Epithelial cell of proximal tubule (primary cell): ENCODE data around the gene WASHC2C. TPM values are rescaled to one million over a fixed set of nuclear protein-coding genes. Genes with fewer than 3 reads are reported as not detected.
"Not testable (repeated sequence)": the region's sequence is repeated elsewhere in the genome, so short reads cannot be mapped to it uniquely, and the experiment has no call there.

Experiments used
- DNase-seq: peaks from one replicate; pipeline ENCODE4 v3.0.0-alpha.2; 2011; ENCODE audit warnings: low read depth
- H3K4me3 ChIP-seq: 2 replicates; pipeline ENCODE4 v1.5.1; 2011; ENCODE audit warnings: low read depth, mild to moderate bottlenecking, low read length
- total RNA-seq: library from RNA; depleted of rRNA; stranded (reverse); fragments of >200 nt; gene quantifications from 2 replicates; pipeline ENCODE4 v1.2.3, GENCODE V29; 2015

Gene WASHC2C
- total RNA-seq, 1 donor from 2014 or later: 20.6 TPM

DNA sequence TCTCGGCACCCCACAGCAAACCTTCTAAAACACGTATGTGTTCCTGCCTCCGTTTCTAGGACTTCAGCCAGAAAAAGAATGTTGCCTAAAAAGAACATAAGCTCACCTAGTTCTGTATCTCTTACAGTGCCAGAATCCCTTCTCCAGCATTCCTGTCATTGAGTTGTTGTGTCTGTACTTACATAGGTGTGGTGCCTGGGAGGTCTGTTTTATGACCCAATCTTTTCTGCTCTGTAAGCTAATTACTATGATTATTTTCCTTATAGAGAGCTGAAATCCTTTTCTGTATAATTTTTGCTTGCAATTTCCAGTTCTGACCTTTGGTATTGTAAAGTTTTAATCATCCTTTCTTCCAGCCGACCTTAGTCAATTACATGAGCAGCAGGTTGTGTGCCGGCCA, 28.0 kb downstream of the WASHC2C start:
- H3K4me3 ChIP-seq, DNase-seq: not testable (repeated sequence)

DNA sequence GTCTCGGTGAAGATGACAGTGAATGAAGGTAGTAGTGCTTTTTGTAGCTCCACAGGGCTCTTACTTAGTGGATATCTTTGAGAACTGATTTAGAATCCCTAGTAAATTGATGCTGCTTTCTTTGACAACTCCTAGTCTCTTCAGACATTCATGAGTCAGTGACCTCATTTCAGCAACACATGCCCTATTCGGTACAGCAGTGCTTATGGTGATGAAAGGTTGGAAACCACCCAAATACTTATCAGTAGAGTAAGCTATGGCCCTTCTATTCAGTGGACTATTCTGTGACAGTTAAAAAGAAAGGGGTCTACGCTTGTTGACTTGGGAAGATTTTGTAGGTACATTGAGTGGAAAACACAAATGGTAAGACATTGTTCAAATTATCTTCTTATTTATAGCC, 29.0 kb downstream of the WASHC2C start:
- DNase-seq: not testable (repeated sequence)

DNA sequence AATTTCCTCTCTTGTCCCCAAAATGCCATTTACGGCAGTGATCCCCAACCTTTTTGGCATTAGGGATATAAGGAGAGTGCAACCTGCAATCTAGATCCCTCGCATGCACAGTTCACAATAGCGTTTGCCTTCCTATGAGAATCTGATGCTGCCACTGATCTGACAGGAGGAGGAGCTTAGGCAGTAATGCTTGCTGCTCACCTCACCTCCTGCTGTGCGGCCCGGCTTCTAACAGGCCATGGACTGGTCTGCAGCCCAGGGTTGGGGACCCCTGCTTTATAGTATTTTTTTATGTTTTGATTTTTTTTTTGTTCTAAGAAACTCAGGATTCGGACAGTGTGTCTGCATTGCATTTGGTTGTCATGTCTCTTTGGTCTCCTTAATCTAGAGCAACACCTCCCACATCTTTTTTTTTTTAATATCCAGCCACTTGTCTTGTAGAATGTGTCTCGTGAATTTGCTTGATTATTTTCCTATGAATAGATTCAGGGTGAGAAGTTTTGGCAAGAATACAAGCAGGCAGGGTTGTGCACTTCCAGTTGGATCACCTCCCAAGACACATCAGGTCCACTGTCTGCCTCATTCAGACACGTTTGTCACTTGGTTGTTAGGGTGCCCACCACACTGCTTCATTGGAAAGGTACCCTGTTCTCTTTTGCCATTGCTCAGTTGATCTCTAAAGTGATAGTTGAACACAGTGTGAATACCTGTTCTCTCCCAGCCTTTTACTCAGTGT, 30.8 kb downstream of the WASHC2C start:
- not testable (repeated sequence) for DNase-seq, H3K4me3 ChIP-seq

More for the DNA sequence above, 29.0 kb downstream of the WASHC2C start:
- not testable (repeated sequence) for H3K4me3 ChIP-seq

DNA sequence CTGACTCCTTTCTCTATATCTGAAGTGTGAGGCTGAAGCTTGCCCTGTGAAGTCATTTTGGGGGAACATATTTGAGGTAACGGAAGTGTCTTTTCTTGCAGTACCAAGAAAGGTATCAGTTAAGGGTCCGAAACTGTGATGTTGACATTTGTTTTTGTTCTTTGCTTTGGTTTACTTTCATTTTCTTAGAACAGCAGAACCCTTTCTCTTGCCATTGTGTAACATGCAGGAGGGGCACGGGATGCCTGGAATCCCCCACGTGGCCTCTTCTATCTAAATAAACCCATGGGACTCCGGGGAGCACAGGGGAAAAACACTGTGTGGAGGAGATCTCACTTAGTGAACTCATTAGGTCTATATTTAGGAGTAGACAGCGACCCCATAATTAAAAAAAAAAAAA, 34.6 kb downstream of the WASHC2C start:
- not testable (repeated sequence) for H3K4me3 ChIP-seq

DNA sequence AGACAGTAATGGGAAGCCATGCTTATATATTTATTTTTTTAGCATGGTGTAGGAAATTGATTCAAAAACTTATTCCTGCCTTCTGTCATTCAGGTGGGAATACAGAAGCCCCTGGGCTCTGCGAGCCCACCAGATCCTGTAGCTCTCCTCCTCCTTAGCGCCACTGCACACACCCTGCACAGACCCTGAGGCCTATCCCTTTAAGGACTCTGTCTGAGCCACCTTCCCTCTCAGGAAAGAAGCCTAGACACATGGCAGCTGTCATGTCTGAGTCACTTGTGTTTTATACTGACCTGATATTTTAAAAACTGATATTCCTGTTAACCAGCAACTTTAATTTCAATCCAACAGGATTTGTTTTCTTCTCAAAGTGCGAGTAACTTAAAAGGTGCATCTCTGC, 36.0 kb downstream of the WASHC2C start:
- not testable (repeated sequence) for H3K4me3 ChIP-seq, DNase-seq

More for the DNA sequence above, 34.6 kb downstream of the WASHC2C start:
- not testable (repeated sequence) for DNase-seq

DNA sequence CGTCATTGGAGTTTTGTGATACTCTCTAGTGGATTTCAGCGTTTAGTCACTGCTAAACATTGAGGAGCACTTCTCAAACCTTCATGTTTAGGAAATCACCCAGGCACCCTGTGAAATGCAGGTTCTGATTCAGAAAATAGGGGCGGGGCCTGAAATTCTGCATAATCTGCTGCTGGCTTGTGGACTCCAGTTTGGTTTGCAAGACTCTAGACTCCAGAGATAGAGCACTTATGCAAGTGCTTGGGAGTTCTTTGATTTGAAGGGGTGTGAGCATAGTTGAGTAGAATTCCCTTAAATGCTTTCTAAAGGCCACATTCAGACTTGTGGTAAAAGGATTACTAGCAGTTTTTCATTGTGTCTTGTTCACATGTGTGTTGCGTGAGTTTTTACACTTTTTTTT, 41.3 kb downstream of the WASHC2C start:
- H3K4me3 ChIP-seq, DNase-seq: not testable (repeated sequence)

DNA sequence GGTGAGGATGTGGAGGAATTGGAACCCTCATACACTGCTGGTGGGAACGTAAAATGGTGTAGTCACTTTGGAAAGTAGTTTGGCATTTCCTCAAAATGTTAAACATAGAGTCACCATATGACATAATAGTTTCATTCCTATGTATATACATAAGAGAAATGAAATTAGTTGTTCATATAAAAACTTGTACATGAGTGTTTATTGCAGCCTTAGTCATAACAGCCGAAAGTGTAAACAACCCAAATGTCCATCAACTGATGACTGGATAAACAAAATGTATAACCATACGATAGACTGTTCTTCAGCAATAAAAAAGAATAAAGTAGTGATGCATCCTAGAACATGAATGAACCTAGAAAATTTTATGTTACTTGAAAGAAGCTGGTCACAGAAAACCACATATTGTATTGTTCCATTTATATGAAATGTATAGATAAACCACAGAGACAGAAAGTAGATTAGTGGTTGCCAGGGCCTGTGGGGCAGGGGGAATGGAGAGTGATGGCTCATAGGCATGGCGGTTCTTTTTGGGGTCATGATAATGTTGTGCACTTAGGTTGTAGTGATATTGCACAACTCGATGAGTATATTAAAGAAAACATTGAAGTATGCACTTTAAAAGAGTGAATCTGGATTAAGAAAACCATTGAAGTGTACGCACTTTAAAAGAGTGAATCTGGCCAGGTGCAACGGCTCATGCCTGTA, 44.8 kb downstream of the WASHC2C start:
- DNase-seq, H3K4me3 ChIP-seq: not testable (repeated sequence)

DNA sequence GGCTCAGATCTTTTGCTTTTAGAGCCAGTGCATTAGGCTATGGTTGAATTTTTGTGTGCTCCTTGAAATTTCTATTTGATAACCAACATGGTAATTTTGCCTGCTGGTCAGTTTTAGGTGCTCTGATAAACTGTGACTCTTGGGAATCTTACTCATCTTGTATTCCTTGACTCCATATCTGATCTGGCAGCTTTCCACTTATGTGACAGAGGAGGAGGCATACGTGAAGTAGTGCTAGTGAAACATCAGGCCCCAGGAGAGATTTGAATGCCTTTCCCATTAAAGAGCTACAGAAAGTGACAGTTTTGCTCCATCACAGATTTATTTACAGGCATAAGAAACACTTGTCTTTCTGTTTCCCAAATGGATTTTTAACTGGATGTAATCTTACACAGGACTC, 59.2 kb downstream of the WASHC2C start:
- not testable (repeated sequence) for H3K4me3 ChIP-seq, DNase-seq

DNA sequence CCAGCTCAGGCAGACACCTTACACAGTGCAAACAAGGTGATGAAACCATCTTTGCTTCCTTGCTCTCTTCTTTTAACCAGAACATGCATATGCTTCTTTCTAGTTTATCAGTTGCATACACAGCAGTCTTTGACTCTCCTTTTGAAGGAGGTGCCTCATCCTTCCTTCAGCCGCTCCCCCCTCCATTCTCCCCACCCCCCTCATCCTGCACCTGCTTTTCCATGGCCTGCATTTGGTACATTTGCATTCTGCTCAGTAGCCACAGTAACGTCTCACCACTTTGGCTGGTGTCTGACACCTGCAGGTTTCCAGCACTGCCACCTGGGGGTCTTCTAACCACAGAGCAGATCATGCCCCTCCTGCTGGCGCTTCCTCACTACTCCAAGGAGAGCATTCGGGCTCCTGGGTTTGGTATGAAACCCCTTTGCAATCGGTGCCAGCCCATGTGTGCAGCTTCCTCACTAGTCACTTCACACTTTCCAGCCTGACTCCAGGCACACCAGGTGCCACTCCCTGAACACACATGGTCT, 60.2 kb downstream of the WASHC2C start:
- H3K4me3 ChIP-seq, DNase-seq: not testable (repeated sequence)

DNA sequence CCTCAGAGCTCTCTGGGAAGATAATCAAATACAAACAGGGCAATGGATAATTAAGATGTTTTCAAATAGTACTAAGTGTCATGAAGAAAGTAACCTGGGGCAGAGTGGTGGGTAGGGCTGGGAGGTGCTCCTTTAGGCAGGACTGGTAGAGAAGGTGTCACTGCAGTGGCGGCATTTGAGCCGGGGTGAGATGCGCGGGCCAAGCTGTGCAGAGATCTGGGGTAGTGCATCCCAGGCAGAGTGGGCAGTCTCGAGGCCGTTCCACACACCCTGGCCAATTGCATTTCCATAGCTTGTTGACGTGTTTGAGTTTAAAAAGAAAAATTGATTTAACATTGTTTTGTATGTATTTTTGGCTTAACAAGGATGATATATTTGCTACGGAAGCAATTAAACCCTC, 62.9 kb downstream of the WASHC2C start:
- H3K4me3 ChIP-seq, DNase-seq: not testable (repeated sequence)

DNA sequence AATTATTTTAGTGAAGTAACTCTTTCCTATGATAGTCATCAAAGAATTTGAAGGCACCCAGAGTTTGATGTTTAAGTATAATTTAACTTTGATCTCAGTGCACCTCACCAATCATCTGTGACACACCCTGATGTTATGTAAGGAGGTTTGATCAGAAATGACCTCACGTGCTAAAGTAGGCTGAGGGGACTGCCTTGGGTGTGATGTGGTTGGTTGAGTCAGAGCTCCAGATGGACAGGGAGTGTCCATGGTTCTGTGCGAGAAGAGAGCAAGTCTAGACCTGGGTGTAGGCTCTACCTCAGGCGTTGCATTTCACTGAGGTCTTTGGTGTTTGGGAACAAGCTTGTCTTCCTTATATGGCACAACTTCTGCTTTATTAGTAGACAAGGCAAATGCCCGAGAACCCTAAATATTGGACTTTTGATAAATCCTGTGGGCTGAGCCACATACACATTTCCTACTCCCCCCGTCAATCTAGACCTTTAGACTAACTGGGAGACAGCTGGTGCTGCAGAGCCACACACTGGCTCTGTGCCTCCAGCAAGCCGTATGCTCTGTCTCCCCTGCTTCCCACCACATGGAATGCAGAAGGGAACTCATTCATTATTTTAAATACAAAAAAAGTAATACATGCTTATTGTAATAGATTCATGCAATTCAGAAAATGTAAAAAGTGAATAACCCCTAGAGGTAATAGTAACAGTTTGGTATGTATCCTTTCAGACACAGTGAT, 63.8 kb downstream of the WASHC2C start:
- DNase-seq, H3K4me3 ChIP-seq: not testable (repeated sequence)

DNA sequence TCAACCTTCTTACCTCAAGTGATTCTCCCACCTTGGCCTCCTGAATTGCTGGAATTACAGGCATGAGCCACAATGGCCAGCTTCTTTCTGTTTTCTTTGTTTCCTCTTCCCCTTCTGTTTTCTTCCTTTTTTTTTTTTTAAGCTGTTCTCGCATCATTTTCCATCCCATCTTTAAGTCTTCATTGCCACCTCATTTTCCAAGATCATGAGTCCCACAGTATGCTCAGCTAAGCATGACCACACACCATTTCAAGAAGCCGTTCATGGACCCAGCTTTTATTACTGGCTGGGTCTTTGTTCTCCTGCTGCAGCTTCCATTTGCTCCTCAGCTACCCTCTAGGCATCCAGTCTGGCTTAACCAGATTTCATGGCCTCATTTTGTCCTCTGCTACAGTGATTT, 67.7 kb downstream of the WASHC2C start:
- H3K4me3 ChIP-seq, DNase-seq: not testable (repeated sequence)

DNA sequence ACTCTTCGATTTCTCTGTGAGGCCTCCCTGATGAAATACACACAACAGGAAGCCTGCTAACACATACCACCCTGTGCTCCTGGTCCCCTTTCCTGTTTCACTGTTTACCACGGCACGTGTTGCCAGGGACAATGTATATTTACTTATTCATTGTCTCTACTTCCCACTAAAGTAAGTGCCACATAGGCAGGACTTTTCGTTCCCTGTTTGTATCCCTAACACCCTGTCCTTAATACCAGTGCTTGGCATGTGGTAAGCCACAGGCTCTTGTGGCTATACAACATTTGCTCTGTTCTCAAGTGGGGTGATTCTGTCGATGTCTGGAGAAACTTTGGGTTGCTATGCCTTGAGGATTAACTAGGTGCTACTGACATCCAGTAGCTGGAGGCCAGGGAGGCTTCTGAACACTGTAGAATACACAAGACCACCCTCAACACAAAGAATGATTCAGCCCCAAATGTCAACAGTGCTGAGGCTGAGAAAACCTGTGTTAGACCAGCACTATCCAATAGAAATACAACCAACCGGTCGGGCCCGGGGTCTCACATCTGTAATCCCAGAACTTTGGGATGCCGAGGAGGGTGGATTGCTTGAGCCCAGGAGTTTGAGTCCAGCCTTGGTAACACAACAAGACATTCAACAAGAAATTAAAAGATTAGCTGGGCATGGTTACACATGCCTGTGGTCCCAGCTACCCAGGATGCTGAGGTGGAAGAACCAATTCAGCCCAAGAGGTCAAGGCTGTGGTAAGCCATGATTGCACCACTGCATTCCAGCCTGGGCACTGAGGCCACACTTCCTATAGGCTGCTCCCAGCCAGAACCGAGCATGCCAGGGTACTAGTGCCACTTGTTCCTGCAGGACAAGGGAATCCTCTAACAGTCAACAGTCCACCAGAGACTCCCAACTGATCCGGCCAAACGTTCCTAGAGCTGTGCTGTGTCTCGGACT, 76.3 kb downstream of the WASHC2C start:
- not testable (repeated sequence) for H3K4me3 ChIP-seq
- peak; percentile 16 for DNase-seq

DNA sequence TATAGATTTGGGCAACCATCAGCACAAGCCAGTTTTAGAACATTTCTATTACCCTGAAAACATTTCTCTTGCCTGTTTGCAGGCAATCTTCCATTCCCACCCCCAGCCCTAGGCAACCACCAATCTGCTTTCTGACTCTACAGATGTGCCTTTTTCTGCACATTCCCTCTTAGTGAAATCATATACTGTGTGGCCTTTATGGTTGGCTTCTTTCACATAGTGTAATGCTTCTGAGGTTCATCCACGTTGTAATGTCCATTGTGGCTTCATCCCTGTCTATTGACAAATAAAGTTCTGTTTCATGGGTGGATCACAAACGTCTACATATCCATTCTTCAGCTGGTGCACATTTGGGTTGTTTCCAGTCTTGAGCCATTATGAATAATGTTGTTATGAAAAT, 77.9 kb downstream of the WASHC2C start:
- H3K4me3 ChIP-seq: not testable (repeated sequence)

More for the DNA sequence above, 77.9 kb downstream of the WASHC2C start:
- DNase-seq: not testable (repeated sequence)
